GM23248 (cell line): ENCODE results near the gene SYK. TPM values are rescaled to one million over a fixed set of nuclear protein-coding genes. Genes with fewer than 3 reads are reported as not detected.

ENCODE experiments used
- DNase-seq: peaks from one replicate; pipeline ENCODE4 v3.0.0-alpha.2; 2015
- H2AFZ ChIP-seq: fragments of 200-600 bp; sonication (generic); 2 replicates; pipeline ENCODE4 v1.6.1; 2016; ENCODE audit warnings: antibody characterized with exemption
- H3F3A ChIP-seq: fragments of 200-600 bp; sonication (generic); 2 replicates; pipeline ENCODE4 v1.6.1; 2016; ENCODE audit warnings: mild to moderate bottlenecking, antibody characterized with exemption, mixed run types; ENCODE audit not compliant: insufficient read depth
- H3K27ac ChIP-seq: fragments of 200-600 bp; sonication (generic); 2 replicates; pipeline ENCODE4 v1.5.1; 2016; ENCODE audit warnings: mild to moderate bottlenecking
- H3K27me3 ChIP-seq: fragments of 200-600 bp; sonication (generic); replicated peaks from 2 replicates; pipeline ENCODE4 v1.6.1; 2016; ENCODE audit warnings: mild to moderate bottlenecking; ENCODE audit not compliant: insufficient read depth
- H3K36me3 ChIP-seq: fragments of 200-600 bp; sonication (generic); 2 replicates; pipeline ENCODE4 v1.6.1; 2016; ENCODE audit warnings: low read depth, mild to moderate bottlenecking
- H3K4me1 ChIP-seq: fragments of 200-600 bp; sonication (generic); 2 replicates; pipeline ENCODE4 v1.6.1; 2016; ENCODE audit warnings: mild to moderate bottlenecking; ENCODE audit not compliant: insufficient read depth
- H3K4me2 ChIP-seq: fragments of 200-600 bp; sonication (generic); one replicate; pipeline ENCODE4 v1.6.1; 2016; ENCODE audit warnings: mild to moderate bottlenecking; ENCODE audit not compliant: unreplicated experiment
- H3K4me3 ChIP-seq: fragments of 200-600 bp; sonication (generic); 2 replicates; pipeline ENCODE4 v1.5.1; 2016; ENCODE audit warnings: mild to moderate bottlenecking
- H3K79me2 ChIP-seq: fragments of 200-600 bp; sonication (generic); 2 replicates; pipeline ENCODE4 v1.6.1; 2016; ENCODE audit warnings: mild to moderate bottlenecking; ENCODE audit not compliant: insufficient read depth
- H3K9ac ChIP-seq: fragments of 200-600 bp; sonication (generic); 2 replicates; pipeline ENCODE4 v1.6.1; 2016; ENCODE audit warnings: mild to moderate bottlenecking
- H3K9me2 ChIP-seq: fragments of 200-600 bp; sonication (generic); 2 replicates; pipeline ENCODE4 v1.6.1; 2016; ENCODE audit warnings: mixed run types, mild to moderate bottlenecking, moderate library complexity; ENCODE audit not compliant: insufficient read depth
- H3K9me3 ChIP-seq: fragments of 200-600 bp; sonication (generic); one replicate; pipeline ENCODE4 v1.6.1; 2017; ENCODE audit warnings: low read depth
- H4K20me1 ChIP-seq: fragments of 200-600 bp; sonication (generic); 2 replicates; pipeline ENCODE4 v1.6.0; 2016; ENCODE audit not compliant: insufficient read depth
- EZH2 ChIP-seq: fragments of 200-600 bp; sonication (generic); IDR thresholded peaks from 2 replicates; pipeline ENCODE4 v1.6.1; 2018; ENCODE audit warnings: antibody characterized with exemption, mild to moderate bottlenecking; ENCODE audit not compliant: insufficient read depth, poor library complexity, severe bottlenecking
- EZH2phosphoT487 ChIP-seq: fragments of 200-600 bp; sonication (generic); IDR thresholded peaks from 2 replicates; pipeline ENCODE4 v1.6.1; 2018; ENCODE audit warnings: antibody characterized with exemption, moderate library complexity, mild to moderate bottlenecking, low read depth; ENCODE audit not compliant: insufficient read depth
- WGBS, 2 experiments: methylation state at CpG; one replicate each; pipeline ENCODE4 v1.1.6; 2015 to 2017; ENCODE audit warnings: low lambda C conversion rate in 2 of 2, low coverage in 1 of 2; ENCODE audit errors: missing lambda C conversion rate in 2 of 2; 5-methylcytosine and 5-hydroxymethylcytosine counted together
- in situ Hi-C: fragments of 300-500 bp; cut with MboI; formaldehyde crosslinking; loops from 2 replicates; pipeline ENCODE4 v1.15.0; 2020
- polyA plus RNA-seq: library from polyadenylated mRNA; unstranded; fragments of >200 nt; fragmentation: Nextera tagmentation; extraction: Ambion mirVana; gene quantifications from 2 replicates; pipeline ENCODE4 v1.2.1, GENCODE V29; 2016
- total RNA-seq: library from RNA; depleted of rRNA; stranded (reverse); fragments of >200 nt; shearing (Covaris generic); gene quantifications from 2 replicates; pipeline ENCODE4 v1.2.3, GENCODE V29; 2014

The SYK gene
- total and polyA plus RNA-seq, 2 experiments from 2014 or later: not detected

DNA sequence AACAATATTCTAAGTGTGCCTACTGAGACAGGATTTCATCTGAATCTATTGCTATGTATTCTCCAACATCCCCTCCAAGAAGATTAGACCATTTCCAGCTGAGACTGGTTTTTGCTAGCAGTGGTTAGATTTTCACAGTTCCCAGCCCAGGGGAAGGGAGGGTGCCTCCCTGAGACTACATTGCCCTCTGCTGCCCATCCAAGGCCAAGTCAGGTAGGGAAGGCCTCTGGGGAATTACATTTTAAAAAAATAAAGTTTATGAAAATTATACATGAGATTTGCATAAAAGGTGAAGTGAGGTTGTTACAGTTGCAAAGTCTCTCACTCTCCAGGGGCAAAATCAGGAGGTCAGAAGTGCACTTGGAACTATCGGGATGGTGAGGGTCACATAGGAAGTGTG lies 28.0 kb upstream of the SYK start:
- H3K9me3 ChIP-seq: no peaks in the 10 kb centered on the region
- H3F3A ChIP-seq: no peaks in the 10 kb centered on the region
- H3K4me3 ChIP-seq: no peak overlapping the region
- H2AFZ ChIP-seq: no peak overlapping the region
- DNase-seq: peak; percentile 3
- H4K20me1 ChIP-seq: no peaks in the 10 kb centered on the region
- H3K4me2 ChIP-seq: no peak overlapping the region
- H3K9ac ChIP-seq: no peak overlapping the region
- no peaks in the 10 kb centered on the region for H3K4me1 ChIP-seq
- no peaks in the 10 kb centered on the region for H3K9me2 ChIP-seq
- H3K79me2 ChIP-seq: no peaks in the 10 kb centered on the region
- 45 to 88% methylated on average over 1 of the region's 1 CpG for WGBS, 2 experiments
- no peaks in the 10 kb centered on the region for H3K36me3 ChIP-seq
- no peaks in the 10 kb centered on the region for H3K27me3 ChIP-seq
- in situ Hi-C loops: no loop called here
- TF ChIP-seq EZH2: no peak
- no peak for TF ChIP-seq EZH2phosphoT487
- H3K27ac ChIP-seq: no peak overlapping the region

DNA sequence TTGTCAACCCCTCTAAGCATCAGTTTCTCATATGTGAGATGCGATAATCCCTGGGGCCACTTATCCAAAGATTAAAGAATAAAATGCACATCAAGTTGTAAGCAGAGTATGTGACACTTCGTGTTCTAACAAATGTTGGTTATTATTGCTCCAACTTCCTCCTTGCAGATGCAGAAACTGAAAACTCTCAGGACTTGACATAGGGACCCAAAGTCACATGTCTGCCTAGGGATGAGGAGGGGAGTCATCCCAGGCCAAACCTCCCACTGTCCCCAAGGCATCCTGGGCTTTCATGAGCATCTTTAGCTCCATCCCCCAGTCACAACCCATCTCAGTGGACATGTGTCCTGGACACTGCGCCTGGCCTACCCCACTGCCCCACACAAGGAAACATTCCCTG lies 27.5 kb upstream of the SYK start:
- H3K9me2 ChIP-seq: no peaks in the 10 kb centered on the region
- H3K9ac ChIP-seq: no peak overlapping the region
- no peak overlapping the region for H2AFZ ChIP-seq
- no peaks in the 10 kb centered on the region for H4K20me1 ChIP-seq
- TF ChIP-seq EZH2: no peak
- TF ChIP-seq EZH2phosphoT487: no peak
- in situ Hi-C loops: no loop called here
- H3K4me1 ChIP-seq: no peaks in the 10 kb centered on the region
- no peak overlapping the region for H3K4me2 ChIP-seq
- no peaks in the 10 kb centered on the region for H3K79me2 ChIP-seq
- H3K9me3 ChIP-seq: no peaks in the 10 kb centered on the region
- DNase-seq: no peak
- WGBS, 2 experiments: 24 to 25% methylated on average over 3 of the region's 3 CpGs
- H3K27ac ChIP-seq: no peak overlapping the region
- H3K27me3 ChIP-seq: no peaks in the 10 kb centered on the region
- H3K36me3 ChIP-seq: no peaks in the 10 kb centered on the region
- no peak overlapping the region for H3K4me3 ChIP-seq
- H3F3A ChIP-seq: no peaks in the 10 kb centered on the region

DNA sequence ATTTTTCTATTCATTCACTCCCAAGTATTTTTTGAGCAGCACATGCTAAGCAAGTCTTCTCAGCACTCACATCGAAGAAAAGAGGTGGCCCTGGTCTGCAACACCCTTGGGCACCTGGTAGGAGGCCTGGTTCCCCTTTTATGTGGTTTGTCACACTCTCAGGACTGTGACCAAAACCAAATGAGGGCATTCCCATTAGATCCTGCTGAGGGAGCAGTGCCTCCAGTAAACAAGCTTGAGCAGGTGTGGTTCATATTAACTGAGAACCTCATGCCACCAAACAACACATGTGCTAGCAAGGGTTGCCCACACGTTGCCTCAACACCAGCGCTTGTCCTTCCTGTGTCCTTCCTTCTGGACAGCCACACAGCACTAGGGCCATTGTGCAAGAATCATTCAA lies 26.9 kb upstream of the SYK start:
- no peaks in the 10 kb centered on the region for H3K4me1 ChIP-seq
- H2AFZ ChIP-seq: no peak overlapping the region
- H3K4me2 ChIP-seq: no peak overlapping the region
- H3F3A ChIP-seq: no peaks in the 10 kb centered on the region
- H3K9me3 ChIP-seq: no peaks in the 10 kb centered on the region
- 16 to 19% methylated on average over 3 of the region's 3 CpGs for WGBS, 2 experiments
- H3K79me2 ChIP-seq: no peaks in the 10 kb centered on the region
- no peaks in the 10 kb centered on the region for H3K9me2 ChIP-seq
- H3K27ac ChIP-seq: no peak overlapping the region
- TF ChIP-seq EZH2phosphoT487 (no peak), EZH2 (no peak)
- in situ Hi-C loops: no loop called here
- H3K4me3 ChIP-seq: no peak overlapping the region
- H3K27me3 ChIP-seq: no peaks in the 10 kb centered on the region
- no peaks in the 10 kb centered on the region for H3K36me3 ChIP-seq
- H3K9ac ChIP-seq: no peak overlapping the region
- DNase-seq: no peak
- no peaks in the 10 kb centered on the region for H4K20me1 ChIP-seq

GRCh38 chr9:90775657-90776056 lies 26.0 kb upstream of the SYK start:
- Histone ChIP-seq H3K9ac (no peak overlapping the region), H2AFZ (no peak overlapping the region), H3K4me1 (no peaks in the 10 kb centered on the region), H3K27me3 (no peaks in the 10 kb centered on the region), H3K4me2 (no peak overlapping the region), H3K9me2 (no peaks in the 10 kb centered on the region), H3K4me3 (no peak overlapping the region), H3K79me2 (no peaks in the 10 kb centered on the region), H3K27ac (no peak overlapping the region), H3K36me3 (no peaks in the 10 kb centered on the region), H4K20me1 (no peaks in the 10 kb centered on the region), H3F3A (no peaks in the 10 kb centered on the region), H3K9me3 (no peaks in the 10 kb centered on the region)
- TF ChIP-seq EZH2phosphoT487 (no peak), EZH2 (no peak)
- DNase-seq: no peak
- in situ Hi-C loops: no loop called here
- WGBS, 2 experiments: 19 to 22% methylated on average over 3 of the region's 3 CpGs

- WGBS, 2 experiments: 40 to 41% methylated on average over 2 of the region's 2 CpGs
- Histone ChIP-seq H3K27me3 (no peaks in the 10 kb centered on the region), H3K4me1 (no peaks in the 10 kb centered on the region), H3K36me3 (no peaks in the 10 kb centered on the region), H3K4me2 (no peak overlapping the region), H4K20me1 (no peaks in the 10 kb centered on the region), H3K9ac (no peak overlapping the region), H3K79me2 (no peaks in the 10 kb centered on the region), H2AFZ (no peak overlapping the region), H3K9me2 (no peaks in the 10 kb centered on the region), H3K4me3 (no peak overlapping the region), H3F3A (no peaks in the 10 kb centered on the region), H3K27ac (no peak overlapping the region), H3K9me3 (no peaks in the 10 kb centered on the region)
- no peak for DNase-seq
- TF ChIP-seq EZH2: no peak
- TF ChIP-seq EZH2phosphoT487: no peak
- in situ Hi-C loops: no loop called here
Measured at GRCh38 chr9:90778746-90779145, 22.9 kb upstream of the SYK start.
